IMR-90 (cell line): ENCODE results near the gene PDZRN3. TPM values are rescaled to one million over a fixed set of nuclear protein-coding genes. Genes with fewer than 3 reads are reported as not detected.
A peak's percentile ranks its signal among the peaks of the same experiment; 100 is the strongest.

Experiments
- ATAC-seq: fragments of 200-7000 bp; cut with Tn5 transposase; 2 replicates; pipeline ENCODE4 v1.9.1; 2020; ENCODE audit warnings: low read depth, mild to moderate bottlenecking, moderate library complexity
- BruUV-seq: library from RNA; stranded (reverse); fragments of 400-500 nt; replicated peaks from 2 replicates; lab custom pipeline; 2021; lab: Mats Ljungman, UMichigan
- CTCF ChIA-PET: fragments of 300-600 bp; formaldehyde crosslinking; extraction: SDS; loops from one replicate; lab custom pipeline; 2021; ENCODE audit warnings: antibody characterized with exemption; lab: Yijun Ruan, JAX
- POLR2A ChIA-PET: fragments of 300-600 bp; sonication (Branson Sonifier 250); formaldehyde crosslinking; loops from one replicate; lab custom pipeline; 2022; ENCODE audit warnings: antibody characterized with exemption; ENCODE audit not compliant: unreplicated experiment; lab: Charles Lee
- DNase-seq: peaks from one replicate; pipeline ENCODE4 v3.0.0; 2013
- H2AFZ ChIP-seq: replicated peaks from 2 replicates; pipeline ENCODE3; 2013; ENCODE audit warnings: low read length, mild to moderate bottlenecking; ENCODE audit not compliant: poor library complexity
- H2AK5ac ChIP-seq: 2 replicates; pipeline ENCODE4 v1.6.1; 2013; ENCODE audit warnings: low read depth, low read length, inconsistent platforms
- H2AK9ac ChIP-seq: replicated peaks from 2 replicates; pipeline ENCODE3; 2013; ENCODE audit warnings: mild to moderate bottlenecking, low read depth, low read length, moderate library complexity; ENCODE audit not compliant: poor library complexity
- H2BK120ac ChIP-seq: 2 replicates; pipeline ENCODE4 v1.6.1; 2013; ENCODE audit warnings: low read depth, low read length, inconsistent platforms
- H2BK15ac ChIP-seq: 3 replicates; pipeline ENCODE4 v1.6.1; 2013; ENCODE audit warnings: low read depth, low read length, inconsistent platforms
- H2BK20ac ChIP-seq: 2 replicates; pipeline ENCODE4 v1.6.1; 2013; ENCODE audit warnings: low read depth, mild to moderate bottlenecking, inconsistent platforms, low read length, moderate library complexity
- H2BK5ac ChIP-seq: 2 replicates; pipeline ENCODE4 v1.6.1; 2013; ENCODE audit warnings: mild to moderate bottlenecking, low read depth, low read length, inconsistent platforms; ENCODE audit not compliant: poor library complexity, severe bottlenecking
- H3K14ac ChIP-seq: replicated peaks from 2 replicates; pipeline ENCODE4 v1.6.1; 2013; ENCODE audit warnings: low read depth, low read length, inconsistent platforms
- H3K18ac ChIP-seq: 2 replicates; pipeline ENCODE4 v1.6.1; 2013; ENCODE audit warnings: low read depth, low read length, control low read depth
- H3K23ac ChIP-seq: 2 replicates; pipeline ENCODE4 v1.6.1; 2013; ENCODE audit warnings: low read depth, low read length, inconsistent platforms
- H3K27ac ChIP-seq: 2 replicates; pipeline ENCODE4 v1.5.1; 2013; ENCODE audit warnings: mild to moderate bottlenecking, control low read depth, low read length; ENCODE audit not compliant: insufficient read depth
- H3K27me3 ChIP-seq: 2 replicates; pipeline ENCODE4 v1.6.1; 2013; ENCODE audit warnings: low read length; ENCODE audit not compliant: control insufficient read depth, insufficient read depth
- H3K36me3 ChIP-seq: 2 replicates; pipeline ENCODE4 v1.6.1; 2013; ENCODE audit warnings: low read length, mixed read lengths; ENCODE audit not compliant: control insufficient read depth, insufficient read depth
- H3K4ac ChIP-seq: 2 replicates; pipeline ENCODE4 v1.6.1; 2013; ENCODE audit warnings: low read depth, low read length, inconsistent platforms
- H3K4me1 ChIP-seq: 2 replicates; pipeline ENCODE4 v1.6.1; 2013; ENCODE audit warnings: low read length, mixed read lengths; ENCODE audit not compliant: control insufficient read depth, insufficient read depth
- H3K4me2 ChIP-seq: 2 replicates; pipeline ENCODE4 v1.6.1; 2013; ENCODE audit warnings: low read depth, mild to moderate bottlenecking, control low read depth, low read length, moderate library complexity
- H3K4me3 ChIP-seq: 2 replicates; pipeline ENCODE4 v1.5.1; 2013; ENCODE audit warnings: low read depth, mild to moderate bottlenecking, control low read depth, low read length, moderate library complexity; ENCODE audit not compliant: insufficient read depth
- H3K56ac ChIP-seq: 2 replicates; pipeline ENCODE4 v1.6.1; 2013; ENCODE audit warnings: low read length, inconsistent platforms; ENCODE audit not compliant: insufficient read depth; ENCODE audit errors: extremely low read depth
- H3K79me1 ChIP-seq, 2 experiments: 2 replicates each; pipeline ENCODE4 v1.6.1; 2013; ENCODE audit warnings: low read length in 2 of 2, inconsistent platforms in 1 of 2, low read depth in 1 of 2
- H3K9ac ChIP-seq: 2 replicates; pipeline ENCODE4 v1.6.1; 2013; ENCODE audit warnings: low read depth, low read length, control low read depth
- H3K9me1 ChIP-seq: 2 replicates; pipeline ENCODE4 v1.6.1; 2013; ENCODE audit warnings: low read length, inconsistent platforms; ENCODE audit not compliant: insufficient read depth
- H3K9me3 ChIP-seq: 2 replicates; pipeline ENCODE4 v1.6.1; 2013; ENCODE audit warnings: low read length; ENCODE audit not compliant: control insufficient read depth, insufficient read depth
- H4K20me1 ChIP-seq: 2 replicates; pipeline ENCODE4 v1.6.1; 2013; ENCODE audit warnings: low read length, inconsistent platforms; ENCODE audit not compliant: insufficient read depth
- H4K5ac ChIP-seq: 2 replicates; pipeline ENCODE4 v1.6.1; 2013; ENCODE audit warnings: mild to moderate bottlenecking, low read depth, low read length, control low read depth
- H4K8ac ChIP-seq, 2 experiments: 2 replicates each; pipeline ENCODE4 v1.6.1; 2013; ENCODE audit warnings: low read depth in 2 of 2, low read length in 2 of 2, control low read depth in 1 of 2, inconsistent platforms in 1 of 2
- H4K91ac ChIP-seq: 2 replicates; pipeline ENCODE4 v1.6.1; 2013; ENCODE audit warnings: low read depth, low read length, inconsistent platforms; ENCODE audit not compliant: insufficient read depth
- CEBPB ChIP-seq: IDR thresholded peaks from 2 replicates; pipeline ENCODE4 v1.6.1; 2012; ENCODE audit warnings: low read depth, low read length, improper control_type of control experiment
- FOS ChIP-seq: fragments of 150-350 bp; IDR thresholded peaks from 2 replicates; pipeline ENCODE4 v1.6.1; 2016; ENCODE audit warnings: low read depth, low read length
- MAZ ChIP-seq: IDR thresholded peaks from 2 replicates; pipeline ENCODE4 v1.6.1; 2012; ENCODE audit warnings: low read depth, mild to moderate bottlenecking, low read length, improper control_type of control experiment, moderate library complexity, borderline replicate concordance
- MXI1 ChIP-seq: IDR thresholded peaks from 2 replicates; pipeline ENCODE4 v1.6.1; 2012; ENCODE audit warnings: low read depth, mild to moderate bottlenecking, low read length, moderate library complexity, borderline replicate concordance
- RAD21 ChIP-seq: IDR thresholded peaks from 2 replicates; pipeline ENCODE4 v1.6.1; 2012; ENCODE audit warnings: low read length, improper control_type of control experiment
- WGBS, 2 experiments: methylation state at CpG; one replicate each; pipeline versions ENCODE4 v1.1.5 to v1.1.7; 2013; ENCODE audit warnings: missing lambda C conversion rate in 2 of 2; ENCODE audit not compliant: insufficient read length in 1 of 2; ENCODE audit errors: extremely low coverage in 2 of 2; 5-methylcytosine and 5-hydroxymethylcytosine counted together
- dilution Hi-C: fragments of 300-500 bp; cut with HindIII; formaldehyde crosslinking; loops from one replicate; pipeline ENCODE4 v1.14.3; 2018; ENCODE audit warnings: low sequenced_read_pairs; ENCODE audit not compliant: unreplicated experiment
- in situ Hi-C: fragments of 300-500 bp; cut with MboI; formaldehyde crosslinking; loops from 3 replicates; pipeline ENCODE4 v1.14.3; 2019; ENCODE audit warnings: low sequenced_read_pairs, inconsistent platforms, mixed read lengths
- intact Hi-C: fragments of 100-400 bp; cut with micrococcal nuclease; formaldehyde crosslinking; loops from 2 replicates; pipeline ENCODE4 v1.10.0; 2022
- polyA plus RNA-seq, 3 experiments: library from polyadenylated mRNA; depleted of rRNA; stranded (reverse); fragments of >200 nt; gene quantifications; 2 replicates each; pipeline ENCODE4 v1.2.3, GENCODE V29; 2012; ENCODE audit warnings: low replicate concordance in 1 of 3
- total RNA-seq: library from RNA; depleted of rRNA; stranded (reverse); fragments of >200 nt; gene quantifications from 2 replicates; pipeline ENCODE4 v1.2.3, GENCODE V29; 2012

The PDZRN3 gene
- total and polyA plus RNA-seq, 2 of the 4 experiments (the other 2 are of a cell fraction), result 9.4 to 17.0 TPM

GRCh38 chr3:73503781-73504180 is 121.0 kb downstream of the PDZRN3 start:
- Histone ChIP-seq H2BK20ac (peak overlapping the region; percentile 68), H3K23ac (peak overlapping the region; percentile 55), H3K27ac (peak overlapping the region; percentile 70), H4K91ac (peak overlapping the region; percentile 72), H2AFZ (peak overlapping the region; percentile 2), H3K4ac (peak overlapping the region; percentile 75; the same call in 1 of the 2 replicates), H3K9me1 (peaks cover 3% of the 10 kb centered on the region; the same call in 1 of the 2 replicates), H2AK5ac (peak overlapping the region; percentile 3; the same call in 1 of the 2 replicates), H3K79me1 (peaks cover 4 to 23% of the 10 kb centered on the region in 2 experiments; a peak in 3 of 4 replicates), H4K8ac (peak overlapping the region; percentile 82 to 83), H3K14ac (peak overlapping the region; percentile 50), H3K36me3 (no peaks in the 10 kb centered on the region), H2BK15ac (peak overlapping the region; percentile 35), H3K18ac (peak overlapping the region; percentile 91), H3K27me3 (no peaks in the 10 kb centered on the region), H2AK9ac (no peak overlapping the region), H3K9ac (peak overlapping the region; percentile 45), H4K20me1 (peaks cover 3% of the 10 kb centered on the region; the same call in 1 of the 2 replicates), H3K4me3 (peak overlapping the region; percentile 1; the same call in 1 of the 2 replicates), H3K4me1 (peaks cover 11% of the 10 kb centered on the region; the same call in 1 of the 2 replicates), H2BK120ac (peak overlapping the region; percentile 84), H3K9me3 (no peaks in the 10 kb centered on the region), H2BK5ac (peak overlapping the region; percentile 96), H3K56ac (peak overlapping the region; percentile 70; the same call in 1 of the 2 replicates), H3K4me2 (peak overlapping the region; percentile 60), H4K5ac (peak overlapping the region; percentile 72)
- CTCF ChIA-PET, result interaction anchor here (0.9 to 1.5 kb wide), 2 partner anchors 93 to 396 kb away, joined by 3 to 5 read pairs; no protein-coding TSS in a partner anchor
- WGBS, 2 experiments, result no CpG with 5 or more reads among the region's 4 CpGs
- DNase-seq (peak; percentile 68), ATAC-seq (peak; percentile 13; the same call in 1 of the 2 replicates)
- BruUV-seq, result no TSS peak
- no peak for TF ChIP-seq CEBPB
- TF ChIP-seq RAD21, result no peak
- no peak for TF ChIP-seq FOS
- TF ChIP-seq MAZ, result no peak
- TF ChIP-seq MXI1, result no peak
- in situ Hi-C loops, result loop anchor here (5.0 to 25.0 kb wide), 3 partner anchors 109 to 401 kb away; partner anchors contain the start of gene PDZRN3
- dilution Hi-C loops, result loop anchor here (25.0 kb wide), 1 partner anchor 109 kb away; the partner anchor contains the start of gene PDZRN3
- POLR2A ChIA-PET, result interaction anchor here (0.5 kb wide), 1 partner anchor 36 kb away, joined by 3 read pairs; no protein-coding TSS in a partner anchor
- intact Hi-C loops, result no loop called here
